NCI-H128 (cell line): ENCODE measurements around the gene TTLL4.

Experiments
- DNase-seq: peaks from one replicate; lab custom pipeline; 2025; ENCODE audit not compliant: unreplicated experiment; lab: John Stamatoyannopoulos, UW

The TTLL4 gene

DNA sequence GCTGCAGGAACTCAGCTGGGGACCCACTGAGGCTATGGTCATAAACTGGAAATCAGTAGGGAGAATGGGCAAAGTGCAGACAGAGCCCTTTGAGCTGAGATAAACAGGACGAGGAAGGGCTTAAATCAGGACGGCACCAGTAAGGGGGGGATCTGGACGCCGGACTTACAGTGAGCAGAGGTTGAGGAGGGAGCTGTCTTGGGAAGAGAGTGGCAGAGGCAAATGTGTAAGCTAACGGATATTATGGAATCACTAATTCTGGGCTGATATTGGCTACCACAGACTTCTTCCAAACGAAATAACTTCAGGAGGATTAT lies 71.9 kb downstream of the TTLL4 start:
- DNase-seq = no peak

DNA sequence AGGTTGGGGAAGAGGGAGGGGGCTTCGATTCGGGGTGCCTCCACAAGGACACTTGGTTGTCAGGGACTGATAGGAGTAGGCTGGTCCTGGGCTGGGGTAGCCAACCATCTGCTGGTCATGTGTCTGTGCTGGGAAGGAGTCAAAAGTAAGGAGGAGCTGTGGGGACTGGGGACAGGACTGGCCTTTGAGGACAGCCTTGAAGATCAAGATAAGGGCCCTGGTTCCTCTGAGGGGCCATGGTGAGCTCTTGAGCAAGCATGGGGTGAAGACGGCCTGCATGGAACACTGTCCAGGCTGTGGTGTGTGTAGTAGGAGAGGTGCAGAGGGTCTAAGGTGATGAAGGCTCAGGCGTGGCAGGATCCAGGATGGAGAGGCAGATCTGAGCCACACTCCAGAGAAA lies 73.1 kb downstream of the TTLL4 start:
- no peak for DNase-seq

DNA sequence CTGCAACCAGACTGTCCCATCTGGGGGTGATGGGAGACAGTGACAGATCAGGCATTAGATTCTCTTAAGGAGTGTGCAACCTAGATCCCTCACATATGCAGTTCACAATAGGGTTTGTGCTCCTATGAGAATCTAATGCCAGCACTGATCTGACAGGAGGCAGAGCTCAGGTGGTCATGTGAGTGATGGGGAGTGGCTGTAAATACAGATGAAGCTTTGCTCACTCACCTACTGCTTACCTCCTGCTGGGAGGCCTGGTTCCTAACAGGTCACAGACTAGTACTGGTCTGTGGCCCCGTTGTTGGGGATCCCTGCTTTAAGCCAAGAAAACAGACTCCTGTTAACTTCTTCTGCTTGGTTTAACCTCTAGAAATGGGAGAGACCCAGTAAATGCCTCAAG lies 74.5 kb downstream of the TTLL4 start:
- no peak for DNase-seq

DNA sequence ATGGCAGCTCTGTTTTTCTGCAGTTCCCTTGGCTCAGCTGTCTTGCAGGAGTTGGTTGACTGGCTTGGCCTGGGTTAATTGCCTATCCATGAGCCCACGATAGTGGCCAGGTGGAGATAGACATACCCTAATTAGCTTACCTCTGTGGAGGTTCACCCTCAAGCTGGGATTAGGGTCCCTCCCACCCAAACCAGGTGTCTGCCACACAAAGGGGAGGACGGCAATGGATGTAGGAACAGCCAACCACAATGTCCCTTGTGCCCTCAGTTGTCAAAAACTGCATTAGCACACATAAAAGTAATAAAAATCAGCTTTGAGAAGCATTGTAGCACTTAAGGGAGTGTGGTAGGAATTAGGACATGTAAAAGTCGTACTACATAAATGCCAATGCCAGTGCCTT lies 75.5 kb downstream of the TTLL4 start:
- no peak for DNase-seq

DNA sequence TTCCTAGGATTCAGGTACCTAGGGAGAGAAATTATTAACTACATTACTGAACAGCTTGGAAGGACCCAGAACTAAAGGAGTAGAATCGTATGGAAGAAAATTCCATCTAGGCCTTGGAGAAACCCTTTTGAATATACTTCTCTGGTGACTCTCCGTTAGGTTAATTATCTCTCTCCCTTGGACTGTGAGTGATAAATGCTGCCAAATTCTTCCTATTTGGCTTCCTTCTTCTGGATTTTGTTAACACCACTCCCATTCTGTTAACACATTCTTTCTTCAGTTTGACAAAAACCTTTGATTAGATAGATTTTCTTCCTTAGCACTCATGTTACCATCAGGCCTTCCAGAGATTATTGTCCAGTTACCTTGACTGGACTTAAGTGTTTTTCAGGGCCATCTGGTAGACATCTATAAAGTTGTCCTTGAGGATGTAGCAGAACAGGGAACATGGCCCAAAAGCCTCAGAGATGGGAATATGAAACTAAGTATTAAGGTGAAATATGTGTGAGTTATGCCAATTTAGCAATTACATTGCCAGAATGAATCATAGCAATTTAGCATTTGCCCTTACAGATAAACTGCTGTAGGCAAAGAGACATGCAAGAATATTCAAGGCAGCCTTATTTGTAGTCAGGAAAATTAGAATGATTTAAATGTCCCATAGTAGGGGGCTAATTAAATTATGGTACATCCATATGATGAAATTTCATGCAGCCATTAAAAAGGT lies 78.1 kb downstream of the TTLL4 start:
- DNase-seq = no peak

DNA sequence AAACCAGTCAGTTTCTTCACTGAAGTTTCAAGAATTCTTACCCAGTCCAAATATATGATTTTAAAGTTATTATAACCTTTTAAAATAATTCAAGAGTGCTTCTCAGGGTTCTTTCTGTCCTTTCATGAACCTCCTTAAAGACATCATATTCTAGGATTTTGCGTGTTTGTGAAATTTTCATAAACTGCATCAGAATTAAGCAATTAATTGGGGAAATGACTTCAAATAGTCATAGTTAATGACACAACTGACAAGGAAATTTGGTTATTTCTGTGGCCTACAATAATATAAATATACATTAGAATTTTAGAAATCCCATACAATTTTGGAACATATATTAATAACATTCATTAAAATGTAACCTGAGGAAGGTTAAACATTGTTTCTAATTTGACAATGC lies 81.8 kb downstream of the TTLL4 start:
- no peak for DNase-seq

DNA sequence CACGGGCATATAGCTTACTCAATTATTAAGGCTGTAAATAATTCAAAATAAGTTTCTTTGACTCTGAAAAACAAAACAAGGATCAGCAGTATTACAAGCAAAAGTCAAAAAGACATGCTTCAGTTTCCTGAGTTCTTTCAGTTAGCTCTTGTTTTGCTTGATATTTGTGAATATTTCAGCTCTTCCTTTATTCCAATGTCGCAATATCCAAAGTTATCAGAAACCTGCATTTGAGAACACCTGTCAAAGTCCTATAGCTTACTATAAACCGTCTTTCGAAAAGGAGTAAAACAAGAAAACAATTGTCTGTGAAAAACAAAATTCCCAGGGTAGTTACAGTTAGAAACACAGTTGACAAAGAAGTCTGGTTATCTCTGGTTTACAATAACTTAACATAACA lies 86.1 kb downstream of the TTLL4 start:
- DNase-seq = no peak

DNA sequence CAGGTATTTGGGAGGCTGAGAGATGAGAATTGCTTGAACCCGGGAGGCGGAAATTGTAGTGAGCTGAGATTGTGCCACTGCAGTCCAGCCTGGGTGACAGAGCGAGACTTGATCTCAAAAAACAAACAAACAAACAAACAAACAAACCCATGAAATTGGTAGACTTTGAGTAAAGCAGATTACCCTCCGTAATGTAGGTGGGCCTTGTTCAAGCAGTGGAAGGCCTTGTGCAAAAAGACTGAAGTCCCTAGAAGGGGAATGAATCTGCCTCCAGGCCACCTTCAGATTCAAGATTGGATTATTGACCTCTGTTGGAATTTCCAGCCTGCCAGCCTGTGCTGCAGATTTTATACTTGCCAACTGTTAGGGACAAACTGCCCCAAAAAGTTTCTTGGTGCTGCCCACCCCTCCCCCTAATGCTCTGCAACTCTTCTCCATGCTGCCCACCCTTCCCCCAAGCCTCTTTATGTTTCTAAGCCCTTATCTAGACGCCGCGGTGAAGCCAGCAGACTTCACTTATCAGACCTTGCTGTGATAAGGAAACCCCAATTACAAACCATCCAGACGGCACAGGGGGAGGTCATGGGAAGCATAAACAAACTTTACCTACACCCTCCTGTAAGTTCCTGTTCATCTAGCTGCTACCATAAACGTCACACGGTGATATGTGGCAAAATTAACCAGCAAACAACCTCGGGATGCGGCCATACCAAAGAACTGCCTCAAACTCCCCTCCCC lies 88.3 kb downstream of the TTLL4 start:
- DNase-seq = no peak

DNA sequence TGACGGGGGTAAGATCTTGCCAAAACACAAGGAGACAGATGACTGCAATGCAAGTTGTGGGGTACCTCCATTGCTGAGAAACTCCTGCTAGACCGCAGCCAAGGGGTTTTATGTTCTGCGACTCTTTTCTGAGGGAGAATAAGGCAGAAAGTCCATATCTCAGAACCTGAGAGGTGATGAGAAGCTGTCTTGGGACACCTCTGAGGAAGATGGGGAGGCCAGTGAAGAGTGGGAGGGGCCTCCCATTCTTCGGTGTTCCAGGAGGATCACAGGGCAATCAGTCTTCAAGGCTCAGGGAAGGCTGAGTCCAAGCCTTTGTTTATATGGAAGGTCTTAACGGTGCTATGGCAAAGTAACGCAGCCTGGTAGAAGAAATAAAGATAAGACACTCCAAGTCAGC lies 89.4 kb downstream of the TTLL4 start:
- DNase-seq = no peak

DNA sequence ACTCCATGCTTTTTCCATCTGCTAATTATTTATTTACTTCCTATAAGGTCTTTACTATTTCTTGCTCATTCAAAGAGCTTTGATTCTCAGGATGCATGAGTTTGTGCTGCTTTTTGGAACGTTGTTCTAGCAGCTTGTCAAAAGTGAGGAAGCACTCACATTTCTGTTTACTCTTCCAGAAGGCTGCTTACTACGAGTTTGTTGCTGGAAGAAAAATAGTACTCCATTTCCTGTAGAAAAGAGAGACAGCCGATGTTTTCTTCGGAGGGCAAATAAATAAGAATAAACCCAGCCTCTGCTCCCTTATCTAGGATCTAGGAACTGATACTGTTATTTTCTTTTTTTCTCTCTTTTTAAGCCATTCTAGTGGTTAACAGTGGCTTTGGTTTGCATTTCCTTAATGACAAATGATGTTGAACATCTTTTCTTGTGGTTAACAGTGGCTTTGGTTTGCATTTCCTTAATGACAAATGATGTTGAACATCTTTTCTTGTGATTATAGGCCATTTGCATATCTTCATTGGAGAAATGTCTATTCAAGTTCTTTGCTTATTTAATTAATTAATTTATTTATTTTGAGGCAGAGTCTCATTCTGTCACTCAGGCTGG lies 91.9 kb downstream of the TTLL4 start:
- DNase-seq = no peak

DNA sequence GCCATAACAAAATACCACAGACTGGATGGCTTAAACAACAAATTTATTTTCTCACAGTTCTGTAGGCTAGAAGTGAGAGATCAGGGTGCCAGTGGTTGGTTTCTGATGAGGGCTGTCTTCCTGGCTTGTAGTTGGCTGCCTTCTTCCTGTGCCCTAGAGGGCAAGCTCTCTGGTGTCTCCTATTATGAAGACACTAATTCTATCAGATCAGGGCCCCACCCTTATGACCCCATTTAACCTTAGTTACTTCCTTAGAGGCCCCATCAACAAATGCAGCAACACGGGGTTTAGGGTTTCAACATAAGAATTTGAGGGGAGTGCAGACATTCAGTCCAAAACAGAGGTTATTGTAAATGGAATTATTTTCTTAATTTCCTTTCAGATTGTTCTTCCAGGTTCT lies 94.2 kb downstream of the TTLL4 start:
- DNase-seq = no peak
